D721Med (cell line): ENCODE results near the gene TIE1.

Source experiments
- DNase-seq: peaks from one replicate; pipeline ENCODE4 v3.0.0; 2011; ENCODE audit warnings: low spot score; ENCODE audit not compliant: insufficient read length
- FAIRE-seq: peaks from 2 replicates; lab custom pipeline; 2011; peaks lifted over from hg19 to GRCh38; lab: Jason Lieb, UNC
- CTCF ChIP-seq: IDR thresholded peaks from 2 replicates; pipeline ENCODE4 v1.5.1; 2012; ENCODE audit warnings: mild to moderate bottlenecking, control low read depth; ENCODE audit not compliant: insufficient read depth; ENCODE audit errors: missing control alignments

TIE1 gene

DNA sequence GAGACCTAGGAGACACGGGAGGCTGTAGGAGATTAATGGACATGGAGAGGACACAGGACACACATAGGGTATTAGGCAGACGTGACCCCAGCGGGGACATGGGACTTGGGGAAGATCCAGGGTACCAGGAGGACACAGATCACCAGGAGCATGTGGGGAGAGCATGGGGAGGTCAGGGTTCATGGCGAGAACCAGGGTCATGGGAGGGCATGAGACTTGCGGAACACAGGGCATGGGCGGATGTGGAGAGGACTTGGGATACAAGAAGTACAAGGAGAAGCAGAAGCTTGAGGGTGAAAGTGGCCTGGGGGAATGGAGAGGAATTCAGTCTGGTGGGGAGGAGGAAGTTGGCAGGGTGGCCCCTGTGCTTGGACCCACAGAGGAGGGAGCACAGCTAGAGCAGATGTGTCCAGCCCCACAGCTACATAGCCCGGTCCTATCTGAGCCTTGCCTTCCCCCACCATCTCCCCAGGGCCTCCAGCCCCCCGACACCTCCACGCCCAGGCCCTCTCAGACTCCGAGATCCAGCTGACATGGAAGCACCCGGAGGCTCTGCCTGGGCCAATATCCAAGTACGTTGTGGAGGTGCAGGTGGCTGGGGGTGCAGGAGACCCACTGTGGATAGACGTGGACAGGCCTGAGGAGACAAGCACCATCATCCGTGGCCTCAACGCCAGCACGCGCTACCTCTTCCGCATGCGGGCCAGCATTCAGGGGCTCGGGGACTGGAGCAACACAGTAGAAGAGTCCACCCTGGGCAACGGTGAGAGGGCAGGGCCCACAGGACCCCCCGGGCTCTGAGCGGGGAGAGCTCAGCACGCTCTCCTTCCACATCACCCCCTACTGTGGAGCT is 12.1 kb downstream of the TIE1 start:
- FAIRE-seq (no peak), DNase-seq (no peak)
- TF ChIP-seq CTCF: no peak

DNA sequence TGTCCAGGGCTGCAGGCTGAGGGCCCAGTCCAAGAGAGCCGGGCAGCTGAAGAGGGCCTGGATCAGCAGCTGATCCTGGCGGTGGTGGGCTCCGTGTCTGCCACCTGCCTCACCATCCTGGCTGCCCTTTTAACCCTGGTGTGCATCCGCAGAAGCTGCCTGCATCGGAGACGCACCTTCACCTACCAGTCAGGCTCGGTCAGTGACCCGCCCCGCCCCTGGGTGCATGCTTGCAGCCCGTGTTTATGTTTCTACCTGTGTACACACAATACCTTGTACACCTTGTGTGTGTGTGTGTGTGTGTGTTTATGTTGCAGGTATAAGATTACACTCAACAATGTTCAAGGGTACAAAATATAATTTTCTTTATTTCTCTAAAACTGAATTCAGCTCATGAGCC is 13.0 kb downstream of the TIE1 start:
- no peak for FAIRE-seq
- DNase-seq: no peak
- no peak for TF ChIP-seq CTCF

- no peak for FAIRE-seq
- no peak for DNase-seq
- TF ChIP-seq CTCF: no peak
Measured at GRCh38 chr1:43314233-43314632, 13.5 kb downstream of the TIE1 start.

DNA sequence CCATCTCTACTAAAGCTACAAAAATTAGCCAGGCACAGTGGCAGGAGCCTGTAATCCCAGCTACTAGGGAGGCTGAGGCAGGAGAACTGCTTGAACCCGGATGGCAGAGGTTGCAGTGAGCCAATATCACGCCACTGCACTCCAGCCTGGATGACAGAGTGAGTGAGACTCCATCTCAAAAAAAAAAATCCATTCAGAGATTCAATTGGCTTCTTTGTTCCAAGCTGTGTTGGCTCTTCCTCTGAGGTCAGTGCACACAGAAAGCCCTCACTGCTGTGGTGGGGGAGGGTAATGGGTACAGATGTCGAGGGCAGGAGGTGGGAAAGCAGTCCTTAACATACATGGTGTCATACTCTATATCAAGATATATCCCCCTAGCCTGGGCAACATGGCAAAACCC is 14.7 kb downstream of the TIE1 start:
- DNase-seq: no peak
- TF ChIP-seq CTCF: no peak
- no peak for FAIRE-seq

DNA sequence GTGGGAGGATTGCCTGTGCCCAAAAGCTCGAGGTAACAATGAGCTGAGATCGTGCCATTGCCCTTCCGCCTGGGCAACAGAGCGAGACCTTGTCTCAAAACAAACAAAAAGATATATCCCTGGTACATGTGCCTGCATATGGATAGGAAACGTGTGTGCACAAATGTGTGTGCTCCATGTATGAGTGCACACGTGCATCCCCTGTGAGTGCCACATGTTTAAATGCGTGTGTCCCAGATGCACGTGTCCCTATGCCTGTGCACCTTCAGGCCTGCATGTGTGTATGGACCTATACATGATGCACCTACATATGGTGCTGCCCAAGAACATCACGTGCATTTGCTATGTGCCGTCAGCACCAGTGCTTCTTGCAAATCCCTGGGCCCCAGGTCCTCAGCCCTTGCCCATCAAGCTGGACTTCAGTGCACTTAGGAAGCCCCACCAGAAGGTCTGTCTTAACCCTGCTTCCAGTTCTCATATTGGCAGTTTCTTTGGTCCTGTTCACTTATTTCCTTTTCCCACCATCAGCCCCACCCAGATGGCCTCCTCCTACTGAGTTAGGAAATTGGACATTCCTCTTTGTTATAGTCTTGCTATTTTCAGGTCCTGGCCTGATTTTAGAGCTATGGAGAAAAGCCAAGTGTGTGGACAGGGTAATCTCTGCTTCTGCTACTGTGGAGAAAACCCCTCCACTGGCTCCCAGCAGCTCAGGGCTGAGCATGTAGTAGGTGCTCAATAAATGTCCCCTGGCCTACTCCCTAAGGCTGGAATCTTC is 15.4 kb downstream of the TIE1 start:
- DNase-seq (no peak), FAIRE-seq (no peak)
- TF ChIP-seq CTCF: no peak

GRCh38 chr1:43316738-43317520 is 16.1 kb downstream of the TIE1 start:
- FAIRE-seq: no peak
- DNase-seq: no peak

More at GRCh38 chr1:43316738-43317520, 16.1 kb downstream of the TIE1 start:
- TF ChIP-seq CTCF: no peak
